SK-N-SH (cell line): ENCODE results near the gene BCAS2. TPM values are rescaled to one million over a fixed set of nuclear protein-coding genes. Genes with fewer than 3 reads are reported as not detected.

ENCODE experiments used
- CTCF ChIA-PET: fragments of 300-600, 350-600 bp; formaldehyde crosslinking; extraction: SDS; loops from one replicate; lab custom pipeline; 2021; lab: Yijun Ruan, JAX
- POLR2A ChIA-PET: fragments of 350-600 bp; sonication (Branson Sonifier 250); formaldehyde crosslinking; extraction: SDS; loops from one replicate; lab custom pipeline; 2020; ENCODE audit warnings: antibody characterized with exemption, inconsistent platforms; lab: Yijun Ruan, JAX
- DNase-seq: peaks from one replicate; pipeline ENCODE4 v3.0.0; 2012
- H2AFZ ChIP-seq: fragments of 200-600 bp; sonication (generic); 2 replicates; pipeline ENCODE4 v1.8.1; 2016; ENCODE audit warnings: antibody characterized with exemption, mild to moderate bottlenecking, low read depth
- H3F3A ChIP-seq: fragments of 200-600 bp; sonication (generic); replicated peaks from 2 replicates; pipeline ENCODE3; 2016; ENCODE audit warnings: antibody characterized with exemption, mild to moderate bottlenecking; ENCODE audit not compliant: insufficient read depth
- H3K27ac ChIP-seq, 2 experiments: fragments of 200-500 bp in 1 of 2; fragments of 200-600 bp in 1 of 2; sonication (Bioruptor generic) in 1 of 2; sonication (generic), shearing (Covaris generic) in 1 of 2; 2 replicates each; pipeline versions ENCODE4 v1.5.1 to v1.6.1; 2014 to 2016; ENCODE audit warnings: low read depth in 2 of 2, inconsistent platforms in 1 of 2, low read length in 1 of 2, mild to moderate bottlenecking in 1 of 2, mixed read lengths in 1 of 2
- H3K27me3 ChIP-seq: fragments of 200-600 bp; sonication (generic), shearing (Covaris generic); 2 replicates; pipeline ENCODE4 v1.6.1; 2016; ENCODE audit warnings: mixed run types; ENCODE audit not compliant: insufficient read depth
- H3K36me3 ChIP-seq, 2 experiments: fragments of 200-500 bp in 1 of 2; fragments of 200-600 bp in 1 of 2; sonication (Bioruptor generic) in 1 of 2; sonication (generic) in 1 of 2; replicated peaks in 1 of 2; 2 replicates each; pipeline versions ENCODE3 to v1.5.1; 2014 to 2016; ENCODE audit warnings: low read length in 1 of 2, mild to moderate bottlenecking in 1 of 2; ENCODE audit not compliant: insufficient read depth in 2 of 2, control insufficient read depth in 1 of 2
- H3K4me1 ChIP-seq, 2 experiments: fragments of 200-500 bp in 1 of 2; fragments of 200-600 bp in 1 of 2; sonication (Bioruptor generic) in 1 of 2; sonication (generic), shearing (Covaris generic) in 1 of 2; 2 replicates each; pipeline versions ENCODE4 v1.5.1 to v1.6.1; 2014 to 2016; ENCODE audit warnings: low read depth in 1 of 2, low read length in 1 of 2, mixed run types in 1 of 2; ENCODE audit not compliant: insufficient read depth in 2 of 2, control insufficient read depth in 1 of 2
- H3K4me2 ChIP-seq: fragments of 200-600 bp; sonication (generic), shearing (Covaris generic); 2 replicates; pipeline ENCODE4 v1.6.1; 2017; ENCODE audit warnings: mixed run types
- H3K4me3 ChIP-seq, 2 experiments: fragments of 200-500 bp in 1 of 2; fragments of 200-600 bp in 1 of 2; sonication (Bioruptor generic) in 1 of 2; sonication (generic), shearing (Covaris generic) in 1 of 2; 2 replicates each; pipeline versions ENCODE4 v1.5.1 to v1.8.1; 2014 to 2016; ENCODE audit warnings: low read depth in 2 of 2, inconsistent platforms in 1 of 2, low read length in 1 of 2, mild to moderate bottlenecking in 1 of 2, mixed read lengths in 1 of 2, moderate library complexity in 1 of 2
- H3K79me2 ChIP-seq: fragments of 200-600 bp; sonication (generic); 2 replicates; pipeline ENCODE4 v1.8.1; 2017; ENCODE audit warnings: mild to moderate bottlenecking; ENCODE audit not compliant: insufficient read depth
- H3K9ac ChIP-seq: fragments of 200-600 bp; sonication (generic); 2 replicates; pipeline ENCODE4 v1.6.1; 2017; ENCODE audit warnings: mixed run types
- H3K9me2 ChIP-seq: fragments of 200-600 bp; sonication (generic); 2 replicates; pipeline ENCODE4 v1.6.1; 2017; ENCODE audit warnings: mixed run types
- H3K9me3 ChIP-seq: fragments of 200-600 bp; sonication (generic); 2 replicates; pipeline ENCODE4 v1.6.1; 2017; ENCODE audit warnings: mixed run types, mild to moderate bottlenecking, moderate library complexity
- H4K20me1 ChIP-seq: fragments of 200-600 bp; sonication (generic); 2 replicates; pipeline ENCODE4 v1.6.1; 2017; ENCODE audit warnings: mild to moderate bottlenecking, mixed run types; ENCODE audit not compliant: insufficient read depth
- CTCF ChIP-seq: fragments of 200-600 bp; sonication (generic); IDR thresholded peaks from 2 replicates; pipeline ENCODE4 v1.6.1; 2017; ENCODE audit warnings: antibody characterized with exemption, mild to moderate bottlenecking, moderate library complexity
- ELF1 ChIP-seq: IDR thresholded peaks from 2 replicates; pipeline ENCODE4 v1.4.0; 2012
- EZH2phosphoT487 ChIP-seq: fragments of 200-600 bp; sonication (generic); IDR thresholded peaks from 2 replicates; pipeline ENCODE4 v1.6.1; 2017; ENCODE audit warnings: low read depth, mixed run types, mild to moderate bottlenecking, antibody characterized with exemption, moderate library complexity, borderline replicate concordance
- FOXJ3 ChIP-seq: sonication (generic); formaldehyde crosslinking; IDR thresholded peaks from 2 replicates; pipeline ENCODE4 v1.5.1; 2020; ENCODE audit warnings: mild to moderate bottlenecking, missing genetic modification reagents
- FOXM1 ChIP-seq: IDR thresholded peaks from 2 replicates; pipeline ENCODE4 v1.4.0; 2012; ENCODE audit warnings: low read depth, mild to moderate bottlenecking
- GABPA ChIP-seq: IDR thresholded peaks from 2 replicates; pipeline ENCODE4 v1.4.0; 2012; ENCODE audit warnings: low read depth, mild to moderate bottlenecking
- MAX ChIP-seq: IDR thresholded peaks from 2 replicates; pipeline ENCODE4 v1.4.0; 2012; ENCODE audit warnings: low read depth
- MXI1 ChIP-seq: IDR thresholded peaks from 2 replicates; pipeline ENCODE4 v1.6.1; 2012; ENCODE audit warnings: mild to moderate bottlenecking, low read depth, low read length, improper control_type of control experiment
- POLR2AphosphoS5 ChIP-seq: IDR thresholded peaks from 2 replicates; pipeline ENCODE4 v1.6.1; 2012; ENCODE audit warnings: low read depth, low read length
- RCOR1 ChIP-seq: fragments of 150-350 bp; IDR thresholded peaks from 2 replicates; pipeline ENCODE4 v1.6.1; 2017; ENCODE audit warnings: antibody characterized with exemption, low read length
- RFX5 ChIP-seq: IDR thresholded peaks from 2 replicates; pipeline ENCODE4 v1.6.1; 2012; ENCODE audit warnings: mild to moderate bottlenecking, improper control_type of control experiment, low read length
- RXRA ChIP-seq: IDR thresholded peaks from 2 replicates; pipeline ENCODE4 v1.4.0; 2012; ENCODE audit warnings: low read depth, mild to moderate bottlenecking, borderline replicate concordance
- SIN3A ChIP-seq: IDR thresholded peaks from 2 replicates; pipeline ENCODE4 v1.6.1; 2012; ENCODE audit warnings: low read depth, mild to moderate bottlenecking, low read length, moderate library complexity, borderline replicate concordance
- SMC3 ChIP-seq: IDR thresholded peaks from 2 replicates; pipeline ENCODE4 v1.6.1; 2012; ENCODE audit warnings: low read depth, low read length, improper control_type of control experiment
- TAF1 ChIP-seq: IDR thresholded peaks from 2 replicates; pipeline ENCODE4 v1.6.1; 2012; ENCODE audit warnings: low read depth, mild to moderate bottlenecking, low read length, moderate library complexity, borderline replicate concordance
- TCF12 ChIP-seq: IDR thresholded peaks from 2 replicates; pipeline ENCODE4 v1.4.0; 2012
- USF1 ChIP-seq: IDR thresholded peaks from 2 replicates; pipeline ENCODE4 v1.4.0; 2012; ENCODE audit warnings: low read depth, borderline replicate concordance
- YY1 ChIP-seq: IDR thresholded peaks from 2 replicates; pipeline ENCODE4 v1.4.0; 2012; ENCODE audit warnings: low read depth, mild to moderate bottlenecking
- WGBS: methylation state at CpG from one replicate; pipeline ENCODE4 v1.1.6; 2017; ENCODE audit warnings: low lambda C conversion rate; 5-methylcytosine and 5-hydroxymethylcytosine counted together
- polyA plus RNA-seq, 3 experiments: library from polyadenylated mRNA; depleted of rRNA; stranded (reverse); fragments of >200 nt; gene quantifications; 2 replicates each; pipeline ENCODE4 v1.2.3, GENCODE V29; 2012

BCAS2 gene
- polyA plus RNA-seq, 1 of the 3 experiments (the other 2 are of a cell fraction), result 19.6 TPM

GRCh38 chr1:114535401-114535800 lies 46.0 kb downstream of the BCAS2 start (continued):
- TF ChIP-seq SIN3A (no peak), MAX (no peak), FOXJ3 (CRISPR knock-in tag) (no peak), RXRA (no peak), POLR2AphosphoS5 (no peak), RCOR1 (no peak), CTCF (no peak), GABPA (no peak)

GRCh38 chr1:114531094-114531493 lies 50.3 kb downstream of the BCAS2 start:
- H3K36me3 ChIP-seq, result no peaks in the 10 kb centered on the region
- H2AFZ ChIP-seq, result no peak overlapping the region
- no peak for DNase-seq
- H3K27ac ChIP-seq, result no peak overlapping the region
- no peaks in the 10 kb centered on the region for H4K20me1 ChIP-seq
- no peaks in the 10 kb centered on the region for H3K4me1 ChIP-seq
- H3K4me3 ChIP-seq, result no peak overlapping the region
- H3K9me2 ChIP-seq, result no peaks in the 10 kb centered on the region
- H3K9me3 ChIP-seq, result no peaks in the 10 kb centered on the region
- no peak overlapping the region for H3K4me2 ChIP-seq
- H3K9ac ChIP-seq, result no peak overlapping the region
- POLR2A ChIA-PET, result no interaction called here
- TF ChIP-seq SMC3 (no peak), MAX (no peak), MXI1 (no peak), TAF1 (no peak), RCOR1 (no peak), ELF1 (no peak), EZH2phosphoT487 (no peak), FOXM1 (no peak), RFX5 (no peak), SIN3A (no peak), TCF12 (no peak)
- H3F3A ChIP-seq, result no peaks in the 10 kb centered on the region
- CTCF ChIA-PET, result no interaction called here
- 84% methylated on average over 1 of the region's 1 CpG for WGBS
- H3K79me2 ChIP-seq, result no peaks in the 10 kb centered on the region
- no peaks in the 10 kb centered on the region for H3K27me3 ChIP-seq

- CTCF ChIA-PET, result no interaction called here
- WGBS, result 91% methylated on average over 2 of the region's 2 CpGs
- Histone ChIP-seq H3K4me2 (no peak overlapping the region), H3F3A (no peaks in the 10 kb centered on the region), H3K9ac (no peak overlapping the region), H3K9me2 (no peaks in the 10 kb centered on the region), H2AFZ (no peak overlapping the region), H3K4me1 (no peaks in the 10 kb centered on the region), H3K36me3 (no peaks in the 10 kb centered on the region), H3K9me3 (no peaks in the 10 kb centered on the region), H3K4me3 (no peak overlapping the region), H3K27ac (no peak overlapping the region), H3K27me3 (no peaks in the 10 kb centered on the region), H4K20me1 (no peaks in the 10 kb centered on the region), H3K79me2 (no peaks in the 10 kb centered on the region)
- POLR2A ChIA-PET, result no interaction called here
- no peak for DNase-seq
- TF ChIP-seq USF1 (no peak), TAF1 (no peak), YY1 (no peak), SMC3 (no peak)
Observed at GRCh38 chr1:114530224-114530623, 51.2 kb downstream of the BCAS2 start.
